Stimulated activated naive CD8-positive, alpha-beta T cell treated with anti-CD3 and anti-CD28 coated beads, Interleukin-15, Interleukin-2, amounts not matched to agents 100 U/mL and 50 U/mL, for 24 hours (primary cell): ENCODE results near the gene ANGEL2.
"Not testable (repeated sequence)": the region's sequence is repeated elsewhere in the genome, so short reads cannot be mapped to it uniquely, and the experiment has no call there.

ENCODE experiments used
- ATAC-seq: fragments of 150-1000 bp; cut with Tn5 transposase; one replicate; pipeline ENCODE4 v1.10.0; 2021
- DNase-seq: peaks from one replicate; pipeline ENCODE4 v3.0.0; 2021

The ANGEL2 gene

GRCh38 chr1:213017447-213018273 lies 2.0 kb upstream of the ANGEL2 start:
- ATAC-seq, result no peak
- no peak for DNase-seq

- no peak for DNase-seq
- no peak for ATAC-seq
Observed at GRCh38 chr1:213014642-213015041, 1.0 kb downstream of the ANGEL2 start.

GRCh38 chr1:213008564-213008963 lies 7.1 kb downstream of the ANGEL2 start:
- DNase-seq (no peak), ATAC-seq (no peak)

GRCh38 chr1:213003256-213003655 lies 12.4 kb downstream of the ANGEL2 start:
- no peak for DNase-seq
- ATAC-seq, result no peak

GRCh38 chr1:212994926-212995325 lies 20.7 kb downstream of the ANGEL2 start:
- no peak for ATAC-seq
- no peak for DNase-seq

- ATAC-seq, DNase-seq: not testable (repeated sequence)
Observed at GRCh38 chr1:212993960-212994359, 21.7 kb downstream of the ANGEL2 start.

GRCh38 chr1:212990276-212990675 lies 25.4 kb downstream of the ANGEL2 start:
- ATAC-seq (no peak), DNase-seq (no peak)

GRCh38 chr1:212987702-212988322 lies 27.9 kb downstream of the ANGEL2 start:
- DNase-seq (no peak), ATAC-seq (no peak)

- no peak for ATAC-seq
- no peak for DNase-seq
Observed at GRCh38 chr1:212986551-212986950, 29.1 kb downstream of the ANGEL2 start.

- ATAC-seq (no peak), DNase-seq (no peak)
Observed at GRCh38 chr1:212984522-212985291, 31.0 kb downstream of the ANGEL2 start.

- ATAC-seq (no peak), DNase-seq (no peak)
Observed at GRCh38 chr1:212983482-212983881, 32.2 kb downstream of the ANGEL2 start.

- ATAC-seq, result no peak
- DNase-seq, result no peak
Observed at GRCh38 chr1:212982430-212983152, 33.1 kb downstream of the ANGEL2 start.

GRCh38 chr1:212981571-212982328 lies 33.9 kb downstream of the ANGEL2 start:
- DNase-seq (no peak), ATAC-seq (no peak)

GRCh38 chr1:212981025-212981495 lies 34.6 kb downstream of the ANGEL2 start:
- no peak for DNase-seq
- ATAC-seq, result no peak

GRCh38 chr1:212980123-212980785 lies 35.4 kb downstream of the ANGEL2 start:
- ATAC-seq (no peak), DNase-seq (no peak)

- ATAC-seq, result peak; percentile 48
Observed at GRCh38 chr1:212979340-212980122, 36.1 kb downstream of the ANGEL2 start.

GRCh38 chr1:212977781-212978645 lies 37.7 kb downstream of the ANGEL2 start:
- no peak for ATAC-seq
- no peak for DNase-seq

More at GRCh38 chr1:212979340-212980122, 36.1 kb downstream of the ANGEL2 start:
- DNase-seq, result peak; percentile 22

GRCh38 chr1:212976586-212976985 lies 39.1 kb downstream of the ANGEL2 start:
- ATAC-seq (no peak), DNase-seq (no peak)
